IMR-90 (cell line): Measurements from ENCODE around the gene RAB31. TPM values are rescaled to one million over a fixed set of nuclear protein-coding genes. Genes with fewer than 3 reads are reported as not detected.

Source experiments
- ATAC-seq: fragments of 200-7000 bp; cut with Tn5 transposase; 2 replicates; pipeline ENCODE4 v1.9.1; 2020; ENCODE audit warnings: low read depth, mild to moderate bottlenecking, moderate library complexity
- BruUV-seq: library from RNA; stranded (reverse); fragments of 400-500 nt; replicated peaks from 2 replicates; lab custom pipeline; 2021; lab: Mats Ljungman, UMichigan
- CTCF ChIA-PET: fragments of 300-600 bp; formaldehyde crosslinking; extraction: SDS; loops from one replicate; lab custom pipeline; 2021; ENCODE audit warnings: antibody characterized with exemption; lab: Yijun Ruan, JAX
- POLR2A ChIA-PET: fragments of 300-600 bp; sonication (Branson Sonifier 250); formaldehyde crosslinking; loops from one replicate; lab custom pipeline; 2022; ENCODE audit warnings: antibody characterized with exemption; ENCODE audit not compliant: unreplicated experiment; lab: Charles Lee
- DNase-seq: peaks from one replicate; pipeline ENCODE4 v3.0.0; 2013
- H2AFZ ChIP-seq: replicated peaks from 2 replicates; pipeline ENCODE3; 2013; ENCODE audit warnings: low read length, mild to moderate bottlenecking; ENCODE audit not compliant: poor library complexity
- H2AK5ac ChIP-seq: 2 replicates; pipeline ENCODE4 v1.6.1; 2013; ENCODE audit warnings: low read depth, low read length, inconsistent platforms
- H2AK9ac ChIP-seq: replicated peaks from 2 replicates; pipeline ENCODE3; 2013; ENCODE audit warnings: mild to moderate bottlenecking, low read depth, low read length, moderate library complexity; ENCODE audit not compliant: poor library complexity
- H2BK120ac ChIP-seq: 2 replicates; pipeline ENCODE4 v1.6.1; 2013; ENCODE audit warnings: low read depth, low read length, inconsistent platforms
- H2BK15ac ChIP-seq: 3 replicates; pipeline ENCODE4 v1.6.1; 2013; ENCODE audit warnings: low read depth, low read length, inconsistent platforms
- H2BK20ac ChIP-seq: 2 replicates; pipeline ENCODE4 v1.6.1; 2013; ENCODE audit warnings: low read depth, mild to moderate bottlenecking, inconsistent platforms, low read length, moderate library complexity
- H2BK5ac ChIP-seq: 2 replicates; pipeline ENCODE4 v1.6.1; 2013; ENCODE audit warnings: mild to moderate bottlenecking, low read depth, low read length, inconsistent platforms; ENCODE audit not compliant: poor library complexity, severe bottlenecking
- H3K14ac ChIP-seq: replicated peaks from 2 replicates; pipeline ENCODE4 v1.6.1; 2013; ENCODE audit warnings: low read depth, low read length, inconsistent platforms
- H3K18ac ChIP-seq: 2 replicates; pipeline ENCODE4 v1.6.1; 2013; ENCODE audit warnings: low read depth, low read length, control low read depth
- H3K23ac ChIP-seq: 2 replicates; pipeline ENCODE4 v1.6.1; 2013; ENCODE audit warnings: low read depth, low read length, inconsistent platforms
- H3K27ac ChIP-seq: 2 replicates; pipeline ENCODE4 v1.5.1; 2013; ENCODE audit warnings: mild to moderate bottlenecking, control low read depth, low read length; ENCODE audit not compliant: insufficient read depth
- H3K27me3 ChIP-seq: 2 replicates; pipeline ENCODE4 v1.6.1; 2013; ENCODE audit warnings: low read length; ENCODE audit not compliant: control insufficient read depth, insufficient read depth
- H3K36me3 ChIP-seq: 2 replicates; pipeline ENCODE4 v1.6.1; 2013; ENCODE audit warnings: low read length, mixed read lengths; ENCODE audit not compliant: control insufficient read depth, insufficient read depth
- H3K4ac ChIP-seq: 2 replicates; pipeline ENCODE4 v1.6.1; 2013; ENCODE audit warnings: low read depth, low read length, inconsistent platforms
- H3K4me1 ChIP-seq: 2 replicates; pipeline ENCODE4 v1.6.1; 2013; ENCODE audit warnings: low read length, mixed read lengths; ENCODE audit not compliant: control insufficient read depth, insufficient read depth
- H3K4me2 ChIP-seq: 2 replicates; pipeline ENCODE4 v1.6.1; 2013; ENCODE audit warnings: low read depth, mild to moderate bottlenecking, control low read depth, low read length, moderate library complexity
- H3K4me3 ChIP-seq: 2 replicates; pipeline ENCODE4 v1.5.1; 2013; ENCODE audit warnings: low read depth, mild to moderate bottlenecking, control low read depth, low read length, moderate library complexity; ENCODE audit not compliant: insufficient read depth
- H3K56ac ChIP-seq: 2 replicates; pipeline ENCODE4 v1.6.1; 2013; ENCODE audit warnings: low read length, inconsistent platforms; ENCODE audit not compliant: insufficient read depth; ENCODE audit errors: extremely low read depth
- H3K79me1 ChIP-seq, 2 experiments: 2 replicates each; pipeline ENCODE4 v1.6.1; 2013; ENCODE audit warnings: low read length in 2 of 2, inconsistent platforms in 1 of 2, low read depth in 1 of 2
- H3K9ac ChIP-seq: 2 replicates; pipeline ENCODE4 v1.6.1; 2013; ENCODE audit warnings: low read depth, low read length, control low read depth
- H3K9me1 ChIP-seq: 2 replicates; pipeline ENCODE4 v1.6.1; 2013; ENCODE audit warnings: low read length, inconsistent platforms; ENCODE audit not compliant: insufficient read depth
- H3K9me3 ChIP-seq: 2 replicates; pipeline ENCODE4 v1.6.1; 2013; ENCODE audit warnings: low read length; ENCODE audit not compliant: control insufficient read depth, insufficient read depth
- H4K20me1 ChIP-seq: 2 replicates; pipeline ENCODE4 v1.6.1; 2013; ENCODE audit warnings: low read length, inconsistent platforms; ENCODE audit not compliant: insufficient read depth
- H4K5ac ChIP-seq: 2 replicates; pipeline ENCODE4 v1.6.1; 2013; ENCODE audit warnings: mild to moderate bottlenecking, low read depth, low read length, control low read depth
- H4K8ac ChIP-seq, 2 experiments: 2 replicates each; pipeline ENCODE4 v1.6.1; 2013; ENCODE audit warnings: low read depth in 2 of 2, low read length in 2 of 2, control low read depth in 1 of 2, inconsistent platforms in 1 of 2
- H4K91ac ChIP-seq: 2 replicates; pipeline ENCODE4 v1.6.1; 2013; ENCODE audit warnings: low read depth, low read length, inconsistent platforms; ENCODE audit not compliant: insufficient read depth
- BHLHE40 ChIP-seq: fragments of 150-350 bp; IDR thresholded peaks from 2 replicates; pipeline ENCODE4 v1.6.1; 2016; ENCODE audit warnings: mild to moderate bottlenecking, low read depth, low read length
- CEBPB ChIP-seq: IDR thresholded peaks from 2 replicates; pipeline ENCODE4 v1.6.1; 2012; ENCODE audit warnings: low read depth, low read length, improper control_type of control experiment
- CHD1 ChIP-seq: IDR thresholded peaks from 2 replicates; pipeline ENCODE4 v1.6.1; 2012; ENCODE audit warnings: low read depth, low read length, improper control_type of control experiment
- CTCF ChIP-seq: conservative IDR thresholded peaks from 2 replicates; pipeline ENCODE4 v1.5.1; 2012; ENCODE audit warnings: mild to moderate bottlenecking, low read depth, low read length, improper control_type of control experiment
- FOS ChIP-seq: fragments of 150-350 bp; IDR thresholded peaks from 2 replicates; pipeline ENCODE4 v1.6.1; 2016; ENCODE audit warnings: low read depth, low read length
- MAZ ChIP-seq: IDR thresholded peaks from 2 replicates; pipeline ENCODE4 v1.6.1; 2012; ENCODE audit warnings: low read depth, mild to moderate bottlenecking, low read length, improper control_type of control experiment, moderate library complexity, borderline replicate concordance
- MXI1 ChIP-seq: IDR thresholded peaks from 2 replicates; pipeline ENCODE4 v1.6.1; 2012; ENCODE audit warnings: low read depth, mild to moderate bottlenecking, low read length, moderate library complexity, borderline replicate concordance
- NFE2L2 ChIP-seq: fragments of 150-350 bp; IDR thresholded peaks from 2 replicates; pipeline ENCODE4 v1.6.1; 2016; ENCODE audit warnings: low read depth, mild to moderate bottlenecking, low read length
- POLR2A ChIP-seq: IDR thresholded peaks from 2 replicates; pipeline ENCODE4 v1.6.1; 2012; ENCODE audit warnings: mild to moderate bottlenecking, low read depth, low read length
- RAD21 ChIP-seq: IDR thresholded peaks from 2 replicates; pipeline ENCODE4 v1.6.1; 2012; ENCODE audit warnings: low read length, improper control_type of control experiment
- RCOR1 ChIP-seq: IDR thresholded peaks from 2 replicates; pipeline ENCODE4 v1.6.1; 2012; ENCODE audit warnings: mild to moderate bottlenecking, low read length, improper control_type of control experiment; ENCODE audit not compliant: insufficient replicate concordance
- RFX5 ChIP-seq: IDR thresholded peaks from 2 replicates; pipeline ENCODE4 v1.8.0; 2012; ENCODE audit warnings: low read depth, mild to moderate bottlenecking, low read length, moderate library complexity
- SMC3 ChIP-seq: fragments of 150-350 bp; IDR thresholded peaks from 2 replicates; pipeline ENCODE4 v1.6.1; 2016; ENCODE audit warnings: low read depth, mild to moderate bottlenecking, antibody characterized with exemption, low read length, moderate library complexity
- USF2 ChIP-seq: fragments of 150-350 bp; IDR thresholded peaks from 2 replicates; pipeline ENCODE4 v1.6.1; 2017; ENCODE audit warnings: mild to moderate bottlenecking, antibody characterized with exemption, low read length, low read depth
- WGBS, 2 experiments: methylation state at CpG; one replicate each; pipeline versions ENCODE4 v1.1.5 to v1.1.7; 2013; ENCODE audit warnings: missing lambda C conversion rate in 2 of 2; ENCODE audit not compliant: insufficient read length in 1 of 2; ENCODE audit errors: extremely low coverage in 2 of 2; 5-methylcytosine and 5-hydroxymethylcytosine counted together
- dilution Hi-C: fragments of 300-500 bp; cut with HindIII; formaldehyde crosslinking; loops from one replicate; pipeline ENCODE4 v1.14.3; 2018; ENCODE audit warnings: low sequenced_read_pairs; ENCODE audit not compliant: unreplicated experiment
- in situ Hi-C: fragments of 300-500 bp; cut with MboI; formaldehyde crosslinking; loops from 3 replicates; pipeline ENCODE4 v1.14.3; 2019; ENCODE audit warnings: low sequenced_read_pairs, inconsistent platforms, mixed read lengths
- intact Hi-C: fragments of 100-400 bp; cut with micrococcal nuclease; formaldehyde crosslinking; loops from 2 replicates; pipeline ENCODE4 v1.10.0; 2022
- polyA plus RNA-seq, 3 experiments: library from polyadenylated mRNA; depleted of rRNA; stranded (reverse); fragments of >200 nt; gene quantifications; 2 replicates each; pipeline ENCODE4 v1.2.3, GENCODE V29; 2012; ENCODE audit warnings: low replicate concordance in 1 of 3
- total RNA-seq: library from RNA; depleted of rRNA; stranded (reverse); fragments of >200 nt; gene quantifications from 2 replicates; pipeline ENCODE4 v1.2.3, GENCODE V29; 2012

Gene RAB31
- total and polyA plus RNA-seq, 2 of the 4 experiments (the other 2 are of a cell fraction) = 13.8 to 26.9 TPM

GRCh38 chr18:9740071-9740470, 32.0 kb downstream of the RAB31 start:
- no peaks in the 10 kb centered on the region for H3K36me3 ChIP-seq
- H3K27ac ChIP-seq = no peak overlapping the region
- peaks cover 17% of the 10 kb centered on the region for H3K9me1 ChIP-seq
- intact Hi-C loops = loop anchor here (5.0 kb wide), 1 partner anchor 42 kb away; no protein-coding TSS in a partner anchor
- H3K9me3 ChIP-seq = no peaks in the 10 kb centered on the region
- no peak overlapping the region for H3K4me3 ChIP-seq
- H3K79me1 ChIP-seq = peaks cover 7 to 49% of the 10 kb centered on the region in 2 experiments; a peak in 3 of 4 replicates
- ATAC-seq (no peak), DNase-seq (no peak)
- no peak overlapping the region for H3K56ac ChIP-seq
- in situ Hi-C loops = no loop called here
- H4K8ac ChIP-seq = no peak overlapping the region
- dilution Hi-C loops = no loop called here
- peak overlapping the region; percentile 62 for H2AK5ac ChIP-seq
- CTCF ChIA-PET = no interaction called here
- TF ChIP-seq NFE2L2 (no peak), POLR2A (no peak), CTCF (no peak), FOS (no peak), BHLHE40 (no peak), RCOR1 (no peak), CHD1 (no peak), CEBPB (no peak), RFX5 (no peak), USF2 (no peak), MAZ (no peak), RAD21 (no peak), MXI1 (no peak), SMC3 (no peak)
- no peak overlapping the region for H2AFZ ChIP-seq
- WGBS, 2 experiments = no CpG with 5 or more reads among the region's 5 CpGs
- H3K4ac ChIP-seq = peak overlapping the region; percentile 47; the same call in 1 of the 2 replicates
- POLR2A ChIA-PET = no interaction called here
- H2AK9ac ChIP-seq = no peak overlapping the region
- H3K18ac ChIP-seq = no peak overlapping the region
- H4K91ac ChIP-seq = no peak overlapping the region
- no TSS peak for BruUV-seq
- peak overlapping the region; percentile 70 for H2BK20ac ChIP-seq
- no peak overlapping the region for H4K5ac ChIP-seq
- no peak overlapping the region for H2BK15ac ChIP-seq
- H4K20me1 ChIP-seq = peaks cover 49% of the 10 kb centered on the region; the same call in 1 of the 2 replicates
- H3K23ac ChIP-seq = no peak overlapping the region
- H3K4me2 ChIP-seq = no peak overlapping the region
- H2BK120ac ChIP-seq = no peak overlapping the region; the same call in 1 of the 2 replicates
- no peak overlapping the region for H2BK5ac ChIP-seq
- H3K4me1 ChIP-seq = peaks cover 15% of the 10 kb centered on the region
- H3K27me3 ChIP-seq = no peaks in the 10 kb centered on the region; the same call in 1 of the 2 replicates
- H3K14ac ChIP-seq = no peak overlapping the region
- no peak overlapping the region for H3K9ac ChIP-seq
